Hepatocyte (in vitro differentiated cells): Measurements from ENCODE around the gene HNF1B. TPM values are rescaled to one million over a fixed set of nuclear protein-coding genes. Genes with fewer than 3 reads are reported as not detected.

Experiments used
- DNase-seq: peaks from one replicate; pipeline ENCODE4 v3.0.0-alpha.2; 2016; ENCODE audit warnings: low spot score
- H2AFZ ChIP-seq: fragments of 200-600 bp; sonication (generic); 2 replicates; pipeline ENCODE4 v1.6.0; 2016; ENCODE audit warnings: antibody characterized with exemption, mild to moderate bottlenecking
- H3K27ac ChIP-seq: fragments of 200-600 bp; sonication (generic); 2 replicates; pipeline ENCODE4 v1.5.1; 2016; ENCODE audit warnings: mild to moderate bottlenecking
- H3K27me3 ChIP-seq: fragments of 200-600 bp; sonication (generic); 2 replicates; pipeline ENCODE4 v1.6.1; 2016
- H3K36me3 ChIP-seq: fragments of 200-600 bp; sonication (generic); replicated peaks from 2 replicates; pipeline ENCODE4 v1.5.1; 2016; ENCODE audit warnings: low read depth; ENCODE audit not compliant: insufficient read depth
- H3K4me1 ChIP-seq: fragments of 200-600 bp; sonication (generic); 2 replicates; pipeline ENCODE4 v1.5.1; 2016; ENCODE audit warnings: mild to moderate bottlenecking, moderate library complexity; ENCODE audit not compliant: insufficient read depth
- H3K4me2 ChIP-seq: fragments of 200-600 bp; sonication (generic); 2 replicates; pipeline ENCODE4 v1.6.0; 2016
- H3K4me3 ChIP-seq: fragments of 200-600 bp; sonication (generic); 2 replicates; pipeline ENCODE4 v1.5.1; 2016; ENCODE audit warnings: mild to moderate bottlenecking
- H3K79me2 ChIP-seq: fragments of 200-600 bp; sonication (generic); 2 replicates; pipeline ENCODE4 v1.6.0; 2017; ENCODE audit warnings: mild to moderate bottlenecking
- H3K9me2 ChIP-seq: fragments of 200-600 bp; sonication (generic); replicated peaks from 2 replicates; pipeline ENCODE4 v1.6.0; 2017; ENCODE audit warnings: mild to moderate bottlenecking; ENCODE audit not compliant: insufficient read depth
- H3K9me3 ChIP-seq: fragments of 200-600 bp; sonication (generic); 2 replicates; pipeline ENCODE4 v1.5.1; 2016; ENCODE audit warnings: low read depth, mild to moderate bottlenecking
- H4K20me1 ChIP-seq: fragments of 200-600 bp; sonication (generic); 2 replicates; pipeline ENCODE4 v1.6.0; 2016; ENCODE audit warnings: mild to moderate bottlenecking; ENCODE audit not compliant: insufficient read depth, poor library complexity, severe bottlenecking
- EZH2 ChIP-seq: fragments of 200-600 bp; sonication (generic); IDR thresholded peaks from 2 replicates; pipeline ENCODE4 v1.6.1; 2016; ENCODE audit warnings: antibody characterized with exemption, mild to moderate bottlenecking, borderline replicate concordance
- EZH2phosphoT487 ChIP-seq: fragments of 200-600 bp; sonication (generic); IDR thresholded peaks from one replicate; pipeline ENCODE4 v1.6.1; 2018; ENCODE audit warnings: antibody characterized with exemption, mild to moderate bottlenecking, low read depth, moderate library complexity; ENCODE audit not compliant: unreplicated experiment, severe bottlenecking
- WGBS: methylation state at CpG from one replicate; pipeline ENCODE4 v1.1.6; 2016; ENCODE audit warnings: low lambda C conversion rate; ENCODE audit errors: missing lambda C conversion rate; 5-methylcytosine and 5-hydroxymethylcytosine counted together
- polyA plus RNA-seq: library from polyadenylated mRNA; unstranded; fragments of >200 nt; fragmentation: Nextera tagmentation; extraction: Ambion mirVana; gene quantifications from 2 replicates; pipeline ENCODE4 v1.2.1, GENCODE V29; 2016
- total RNA-seq: library from RNA; depleted of rRNA; stranded (reverse); fragments of >200 nt; gene quantifications from 2 replicates; pipeline ENCODE4 v1.2.3, GENCODE V29; 2014
- TF ChIP-seq, protein P1 (sequence below): fragments of 200-600 bp; sonication (generic); IDR thresholded peaks from 2 replicates; pipeline ENCODE4 v1.5.1; 2016; ENCODE audit warnings: antibody characterized with exemption, mild to moderate bottlenecking; ENCODE audit not compliant: poor library complexity

HNF1B gene
- total and polyA plus RNA-seq, 2 experiments from 2014 or later = 8.8 to 18.2 TPM

GRCh38 chr17:37698911-37699255, 46.0 kb downstream of the HNF1B start:
- Histone ChIP-seq H3K4me3 (no peak overlapping the region), H3K79me2 (no peaks in the 10 kb centered on the region), H3K27ac (peak overlapping the region; percentile 86), H3K9me3 (no peaks in the 10 kb centered on the region), H3K4me2 (no peak overlapping the region), H3K4me1 (peaks cover 19% of the 10 kb centered on the region), H2AFZ (no peak overlapping the region), H3K36me3 (no peaks in the 10 kb centered on the region), H4K20me1 (no peaks in the 10 kb centered on the region), H3K27me3 (no peaks in the 10 kb centered on the region), H3K9me2 (no peaks in the 10 kb centered on the region)
- 90% methylated on average over 4 of the region's 4 CpGs for WGBS
- no peak for DNase-seq
- TF ChIP-seq EZH2 = no peak
- TF ChIP-seq, protein P1, sequence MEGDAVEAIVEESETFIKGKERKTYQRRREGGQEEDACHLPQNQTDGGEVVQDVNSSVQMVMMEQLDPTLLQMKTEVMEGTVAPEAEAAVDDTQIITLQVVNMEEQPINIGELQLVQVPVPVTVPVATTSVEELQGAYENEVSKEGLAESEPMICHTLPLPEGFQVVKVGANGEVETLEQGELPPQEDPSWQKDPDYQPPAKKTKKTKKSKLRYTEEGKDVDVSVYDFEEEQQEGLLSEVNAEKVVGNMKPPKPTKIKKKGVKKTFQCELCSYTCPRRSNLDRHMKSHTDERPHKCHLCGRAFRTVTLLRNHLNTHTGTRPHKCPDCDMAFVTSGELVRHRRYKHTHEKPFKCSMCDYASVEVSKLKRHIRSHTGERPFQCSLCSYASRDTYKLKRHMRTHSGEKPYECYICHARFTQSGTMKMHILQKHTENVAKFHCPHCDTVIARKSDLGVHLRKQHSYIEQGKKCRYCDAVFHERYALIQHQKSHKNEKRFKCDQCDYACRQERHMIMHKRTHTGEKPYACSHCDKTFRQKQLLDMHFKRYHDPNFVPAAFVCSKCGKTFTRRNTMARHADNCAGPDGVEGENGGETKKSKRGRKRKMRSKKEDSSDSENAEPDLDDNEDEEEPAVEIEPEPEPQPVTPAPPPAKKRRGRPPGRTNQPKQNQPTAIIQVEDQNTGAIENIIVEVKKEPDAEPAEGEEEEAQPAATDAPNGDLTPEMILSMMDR = no peak
- TF ChIP-seq EZH2phosphoT487 = no peak

GRCh38 chr17:37698132-37698910, 46.5 kb downstream of the HNF1B start:
- Histone ChIP-seq H3K27ac (peak overlapping the region; percentile 86), H3K4me2 (no peak overlapping the region)

GRCh38 chr17:37697381-37697780, 47.5 kb downstream of the HNF1B start:
- H3K27ac ChIP-seq = peak overlapping the region; percentile 21
- WGBS = 78% methylated on average over 8 of the region's 8 CpGs
- DNase-seq = no peak
- no peaks in the 10 kb centered on the region for H3K36me3 ChIP-seq
- H3K4me3 ChIP-seq = no peak overlapping the region
- no peaks in the 10 kb centered on the region for H3K79me2 ChIP-seq
- H3K4me1 ChIP-seq = peaks cover 15% of the 10 kb centered on the region
- H3K27me3 ChIP-seq = no peaks in the 10 kb centered on the region
- H3K9me2 ChIP-seq = no peaks in the 10 kb centered on the region
- no peak overlapping the region for H3K4me2 ChIP-seq
- H2AFZ ChIP-seq = no peak overlapping the region
- TF ChIP-seq, protein P1 = no peak
- TF ChIP-seq EZH2phosphoT487 (no peak), EZH2 (no peak)
- H4K20me1 ChIP-seq = no peaks in the 10 kb centered on the region
- H3K9me3 ChIP-seq = no peaks in the 10 kb centered on the region

More at GRCh38 chr17:37698132-37698910, 46.5 kb downstream of the HNF1B start:
- TF ChIP-seq EZH2 (no peak), EZH2phosphoT487 (no peak)
- TF ChIP-seq, protein P1 = no peak
- no peaks in the 10 kb centered on the region for H3K9me3 ChIP-seq
- H4K20me1 ChIP-seq = no peaks in the 10 kb centered on the region
- WGBS = 89% methylated on average over 5 of the region's 5 CpGs
- H3K36me3 ChIP-seq = no peaks in the 10 kb centered on the region
- H2AFZ ChIP-seq = no peak overlapping the region
- H3K4me1 ChIP-seq = peaks cover 19% of the 10 kb centered on the region
- no peaks in the 10 kb centered on the region for H3K9me2 ChIP-seq
- H3K27me3 ChIP-seq = no peaks in the 10 kb centered on the region
- no peaks in the 10 kb centered on the region for H3K79me2 ChIP-seq
- DNase-seq = no peak
- no peak overlapping the region for H3K4me3 ChIP-seq
